Activated T-cell treated with anti-CD3 and anti-CD28 coated beads, Interleukin-2, amount 50 U/mL, for 24 hours (primary cell): ENCODE results near the gene ITGB1BP2.
"Not testable (repeated sequence)": the region's sequence is repeated elsewhere in the genome, so short reads cannot be mapped to it uniquely, and the experiment has no call there.

Experiments used
- DNase-seq: peaks from one replicate; pipeline ENCODE4 v3.0.0-alpha.2; 2020
- H3K27ac Mint-ChIP-seq: 2 replicates; pipeline ENCODE4 v1.8.0; 2020; ENCODE audit warnings: mild to moderate bottlenecking, mixed read lengths
- H3K27me3 Mint-ChIP-seq: 2 replicates; pipeline ENCODE4 v1.8.0; 2020; ENCODE audit warnings: mixed read lengths
- H3K36me3 Mint-ChIP-seq: 2 replicates; pipeline ENCODE4 v1.8.0; 2020; ENCODE audit warnings: low read depth, mixed read lengths
- H3K4me1 Mint-ChIP-seq: 2 replicates; pipeline ENCODE4 v1.8.0; 2020; ENCODE audit warnings: low read depth, mixed read lengths
- H3K4me3 Mint-ChIP-seq: 2 replicates; pipeline ENCODE4 v1.8.0; 2020; ENCODE audit warnings: mild to moderate bottlenecking, moderate library complexity, mixed read lengths
- H3K9me3 Mint-ChIP-seq: 2 replicates; pipeline ENCODE4 v1.8.0; 2020; ENCODE audit warnings: mixed read lengths

The ITGB1BP2 gene

GRCh38 chrX:71301195-71301924 lies at the start of gene ITGB1BP2:
TSS of gene ITGB1BP2 (plus strand) at chrX:71301750. CDS start at chrX:71301807, 57 bp downstream.
- Mint-ChIP-seq H3K36me3 (peaks cover 89% of the 10 kb centered on the region), H3K4me3 (no peak within 1 kb of the TSS), H3K27ac (peak within 1 kb of the TSS; percentile 44)

GRCh38 chrX:71252221-71252620 lies 49.3 kb upstream of the ITGB1BP2 start:
- H3K4me1 Mint-ChIP-seq: peaks cover 35% of the 10 kb centered on the region
- no peaks in the 10 kb centered on the region for H3K9me3 Mint-ChIP-seq
- peaks cover 36% of the 10 kb centered on the region for H3K36me3 Mint-ChIP-seq
- peak overlapping the region; percentile 91 for H3K4me3 Mint-ChIP-seq
- DNase-seq: no peak
- no peak overlapping the region for H3K27ac Mint-ChIP-seq
- H3K27me3 Mint-ChIP-seq: peaks cover 15% of the 10 kb centered on the region

More at GRCh38 chrX:71301195-71301924, at the start of gene ITGB1BP2:
- no peak for DNase-seq
- Mint-ChIP-seq H3K4me1 (peaks cover 19% of the 10 kb centered on the region), H3K27me3 (peaks cover 20% of the 10 kb centered on the region), H3K9me3 (no peaks in the 10 kb centered on the region)

DNA sequence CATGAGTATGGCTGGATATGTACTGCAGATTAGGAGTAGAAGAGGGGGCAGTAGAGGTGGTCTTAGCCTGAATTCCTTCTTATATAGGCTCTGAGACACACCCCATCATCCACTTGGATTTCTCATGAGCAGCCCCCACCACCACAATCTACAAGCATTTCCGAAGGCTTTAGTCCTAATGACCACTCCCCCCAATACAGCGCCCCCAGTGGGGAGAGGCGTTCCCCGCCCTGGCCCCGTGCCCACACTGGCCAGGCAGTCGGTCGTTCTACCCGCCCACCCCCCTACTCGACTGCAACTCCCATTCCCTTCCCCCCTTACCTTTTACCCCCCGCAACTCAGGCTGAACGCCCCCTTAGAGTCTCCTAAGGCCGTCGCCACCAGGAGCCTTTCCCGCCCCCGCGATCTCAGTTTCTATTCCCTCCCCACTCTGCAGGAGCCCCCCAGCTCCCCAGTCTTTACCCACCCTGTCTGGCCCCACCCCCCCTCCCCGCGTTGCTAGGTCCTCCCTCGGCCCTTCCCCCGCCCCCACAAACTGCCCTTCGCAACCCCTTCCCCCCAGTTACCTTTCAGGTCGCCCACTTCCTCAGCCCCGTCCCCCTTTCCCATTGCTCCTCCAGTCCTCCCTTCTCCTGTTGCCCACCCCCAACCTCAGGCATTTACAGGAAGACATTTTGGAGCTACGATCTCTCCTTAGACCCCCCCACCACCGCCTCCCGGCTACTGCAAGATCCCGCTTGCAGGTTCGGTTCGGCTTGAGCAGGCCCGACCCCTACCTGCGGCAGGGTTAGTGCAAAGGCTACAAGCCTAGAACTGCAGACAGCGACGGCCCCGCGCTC lies 48.1 kb upstream of the ITGB1BP2 start:
- H3K4me1 Mint-ChIP-seq: peaks cover 35% of the 10 kb centered on the region
- no peaks in the 10 kb centered on the region for H3K9me3 Mint-ChIP-seq
- peak; percentile 48 for DNase-seq
- peak overlapping the region; percentile 91 for H3K4me3 Mint-ChIP-seq
- H3K36me3 Mint-ChIP-seq: peaks cover 27% of the 10 kb centered on the region
- H3K27me3 Mint-ChIP-seq: peaks cover 13% of the 10 kb centered on the region
- H3K27ac Mint-ChIP-seq: peak overlapping the region; percentile 91

- peaks cover 13% of the 10 kb centered on the region for H3K27me3 Mint-ChIP-seq
- no peaks in the 10 kb centered on the region for H3K9me3 Mint-ChIP-seq
- peak within 1 kb of the TSS; percentile 91 for H3K27ac Mint-ChIP-seq
- peak within 1 kb of the TSS; percentile 91 for H3K4me3 Mint-ChIP-seq
- peak; percentile 80 for DNase-seq
- H3K36me3 Mint-ChIP-seq: peaks cover 19% of the 10 kb centered on the region
- peaks cover 35% of the 10 kb centered on the region for H3K4me1 Mint-ChIP-seq
Observed at GRCh38 chrX:71254092-71254963, 47.2 kb upstream of the ITGB1BP2 start, which contains the start of gene ZMYM3. TSS of gene ZMYM3 (minus strand) at chrX:71254140. CDS start at chrX:71253255, 885 bp downstream.

DNA sequence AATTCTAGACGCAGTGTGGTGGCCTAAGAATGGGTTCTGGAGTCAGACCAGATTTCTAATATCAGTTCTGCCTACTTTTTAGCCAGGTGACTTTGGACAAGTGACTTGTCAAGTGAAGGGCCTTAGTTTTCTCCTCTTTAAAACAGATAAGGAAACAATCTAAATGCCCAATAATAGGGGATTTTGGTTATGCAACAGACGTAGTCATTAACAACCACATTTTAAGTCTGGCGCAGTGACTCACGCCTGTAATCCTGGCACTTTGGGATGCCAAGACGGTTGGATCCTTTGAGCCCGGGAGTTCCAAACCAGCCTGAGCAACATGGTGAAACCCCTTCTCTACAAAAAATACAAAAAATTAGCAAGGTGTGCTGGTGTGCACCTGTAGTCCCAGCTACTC lies 45.5 kb upstream of the ITGB1BP2 start:
- Mint-ChIP-seq H3K4me3 (no peak overlapping the region), H3K27me3 (peaks cover 11% of the 10 kb centered on the region), H3K36me3 (peaks cover 6% of the 10 kb centered on the region), H3K27ac (no peak overlapping the region), H3K9me3 (no peaks in the 10 kb centered on the region), H3K4me1 (peaks cover 32% of the 10 kb centered on the region)
- DNase-seq: no peak

DNA sequence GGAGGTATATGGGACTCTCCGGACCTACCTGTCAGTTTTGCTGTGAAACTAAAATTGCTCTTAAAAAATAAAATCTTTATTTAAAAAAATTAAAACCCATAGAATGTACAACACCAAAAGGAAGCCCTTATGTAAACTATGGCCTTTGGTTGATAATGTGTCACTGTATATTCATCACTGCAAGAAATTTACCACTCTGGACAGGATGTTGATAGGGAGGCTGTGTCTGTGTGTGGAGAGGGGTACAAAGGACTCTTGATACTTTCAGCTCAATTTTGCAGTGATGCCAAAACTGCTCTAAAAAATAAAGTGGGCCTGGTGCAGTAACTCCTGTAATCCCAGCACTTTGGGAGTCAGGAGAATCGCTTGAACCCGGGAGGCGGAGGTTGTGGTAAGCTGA lies 44.7 kb upstream of the ITGB1BP2 start:
- no peaks in the 10 kb centered on the region for H3K9me3 Mint-ChIP-seq
- H3K4me3 Mint-ChIP-seq: no peak overlapping the region
- DNase-seq: no peak
- H3K36me3 Mint-ChIP-seq: peaks cover 3% of the 10 kb centered on the region
- peaks cover 24% of the 10 kb centered on the region for H3K4me1 Mint-ChIP-seq
- H3K27ac Mint-ChIP-seq: no peak overlapping the region
- peaks cover 10% of the 10 kb centered on the region for H3K27me3 Mint-ChIP-seq

- H3K36me3 Mint-ChIP-seq, H3K27ac Mint-ChIP-seq, H3K27me3 Mint-ChIP-seq, H3K4me1 Mint-ChIP-seq, H3K4me3 Mint-ChIP-seq, DNase-seq, H3K9me3 Mint-ChIP-seq: not testable (repeated sequence)
Observed at GRCh38 chrX:71268624-71269023, 32.9 kb upstream of the ITGB1BP2 start.

- Mint-ChIP-seq H3K4me1 (no peaks in the 10 kb centered on the region), H3K36me3 (no peaks in the 10 kb centered on the region), H3K9me3 (no peaks in the 10 kb centered on the region), H3K4me3 (no peak overlapping the region), H3K27ac (no peak overlapping the region), H3K27me3 (no peaks in the 10 kb centered on the region)
- DNase-seq: no peak
Observed at GRCh38 chrX:71269801-71270395, 31.7 kb upstream of the ITGB1BP2 start.

DNA sequence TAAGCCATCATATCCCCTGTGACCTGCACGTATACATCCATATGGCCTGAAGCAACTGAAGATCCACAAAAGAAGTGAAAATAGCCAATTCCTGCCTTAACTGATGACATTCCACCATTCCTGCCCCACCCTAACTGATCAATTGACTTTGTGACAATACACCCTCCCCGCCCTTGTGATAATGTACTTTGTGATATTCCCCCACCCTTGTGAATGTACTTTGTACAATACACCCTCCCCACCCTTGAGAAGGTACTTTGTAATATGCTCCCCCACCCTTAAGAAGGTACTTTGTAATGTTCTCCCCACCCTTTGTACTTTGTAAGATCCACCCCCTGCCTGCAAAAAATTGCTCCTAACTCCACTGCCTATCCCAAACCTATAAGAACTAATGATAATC lies 29.2 kb upstream of the ITGB1BP2 start:
- not testable (repeated sequence) for H3K36me3 Mint-ChIP-seq

GRCh38 chrX:71281300-71281699 lies 20.2 kb upstream of the ITGB1BP2 start:
- not testable (repeated sequence) for H3K4me3 Mint-ChIP-seq, H3K27ac Mint-ChIP-seq, H3K4me1 Mint-ChIP-seq, H3K9me3 Mint-ChIP-seq, DNase-seq
- Mint-ChIP-seq H3K27me3 (peaks cover 11% of the 10 kb centered on the region), H3K36me3 (peaks cover 27% of the 10 kb centered on the region)

More for the DNA sequence above, 29.2 kb upstream of the ITGB1BP2 start:
- not testable (repeated sequence) for H3K4me1 Mint-ChIP-seq, H3K27me3 Mint-ChIP-seq, H3K27ac Mint-ChIP-seq, H3K4me3 Mint-ChIP-seq, DNase-seq, H3K9me3 Mint-ChIP-seq

- peak; percentile 75 for DNase-seq
Observed at GRCh38 chrX:71282514-71283402, 18.8 kb upstream of the ITGB1BP2 start.

GRCh38 chrX:71283403-71284143 lies 18.0 kb upstream of the ITGB1BP2 start, which contains the start of gene NONO:
TSS of gene NONO (plus strand) at chrX:71283635. CDS start at chrX:71290638, 7,003 bp downstream.
- Mint-ChIP-seq H3K4me1 (peaks cover 12% of the 10 kb centered on the region), H3K27ac (peak within 1 kb of the TSS; percentile 99), H3K9me3 (no peaks in the 10 kb centered on the region), H3K36me3 (peaks cover 42% of the 10 kb centered on the region), H3K4me3 (peak within 1 kb of the TSS; percentile 91), H3K27me3 (peaks cover 12% of the 10 kb centered on the region)
- peak; percentile 79 for DNase-seq

More at GRCh38 chrX:71282514-71283402, 18.8 kb upstream of the ITGB1BP2 start:
- H3K4me3 Mint-ChIP-seq: peak overlapping the region; percentile 91
- H3K4me1 Mint-ChIP-seq: peaks cover 11% of the 10 kb centered on the region
- peaks cover 11% of the 10 kb centered on the region for H3K27me3 Mint-ChIP-seq
- peaks cover 38% of the 10 kb centered on the region for H3K36me3 Mint-ChIP-seq
- H3K9me3 Mint-ChIP-seq: no peaks in the 10 kb centered on the region
- peak overlapping the region; percentile 99 for H3K27ac Mint-ChIP-seq
